ENCODE results near the gene GALNT2.

DNA sequence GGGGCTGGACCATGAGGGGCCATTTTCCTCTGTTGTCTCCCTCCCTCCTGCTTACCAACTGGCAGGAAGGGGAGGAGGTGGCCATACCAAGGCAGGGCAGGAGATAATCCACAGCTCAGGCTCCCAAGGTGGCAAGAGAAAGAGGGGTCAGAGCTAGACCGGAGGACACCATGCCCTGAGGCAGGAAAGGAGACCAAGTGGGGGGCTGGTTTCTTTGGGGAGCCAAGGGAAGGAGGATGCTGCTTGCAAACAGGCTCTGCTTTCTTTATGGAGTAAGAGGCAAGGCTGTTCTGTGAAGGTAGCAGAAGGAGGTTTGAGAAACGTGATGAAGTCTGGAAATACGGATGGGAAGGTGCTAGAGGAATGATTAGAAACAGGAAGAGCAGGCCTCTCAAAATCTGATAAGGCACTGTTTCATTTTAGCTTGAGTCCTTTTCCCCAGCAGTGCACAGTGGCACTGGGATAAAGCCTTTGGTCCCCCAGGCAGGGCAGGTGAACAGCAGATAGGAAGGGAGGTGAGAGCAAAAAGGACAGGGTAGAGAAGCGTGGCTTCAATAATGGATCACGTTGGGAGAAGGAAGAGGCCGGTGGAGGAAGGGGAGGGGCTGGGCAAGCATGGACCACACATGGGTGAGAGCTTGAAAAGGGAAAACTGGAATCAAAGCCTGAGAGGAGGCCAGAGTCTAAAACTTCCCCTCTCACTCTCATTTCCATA is 44.2 kb upstream of the GALNT2 start:
- TF ChIP-seq POLR2A (IDR thresholded peaks at IDR 0.05; ENCODE audit: low read depth, low read length) (no peak), TAF1 (IDR thresholded peaks at IDR 0.05; ENCODE audit: low read depth, low read length) (no peak), POU2F2 (IDR thresholded peaks at IDR 0.05; ENCODE audit: low read depth, low read length) (no peak), POLR2AphosphoS5 (IDR thresholded peaks at IDR 0.05; ENCODE audit: low read depth, low read length) (no peak), PAX5 (IDR thresholded peaks at IDR 0.05; ENCODE audit: insufficient read depth, low read length, severe bottlenecking) (no peak), SPI1 (IDR thresholded peaks at IDR 0.05; ENCODE audit: low read depth, low read length) (no peak)
